GM11168 (cell line): Measurements from ENCODE around the gene CCDC134.

ENCODE experiments used
- in situ Hi-C: fragments of 300-500 bp; cut with MboI; formaldehyde crosslinking; loops from one replicate; pipeline ENCODE4 v1.12.0; 2022; ENCODE audit warnings: low sequenced_read_pairs; ENCODE audit not compliant: unreplicated experiment

Gene CCDC134

DNA sequence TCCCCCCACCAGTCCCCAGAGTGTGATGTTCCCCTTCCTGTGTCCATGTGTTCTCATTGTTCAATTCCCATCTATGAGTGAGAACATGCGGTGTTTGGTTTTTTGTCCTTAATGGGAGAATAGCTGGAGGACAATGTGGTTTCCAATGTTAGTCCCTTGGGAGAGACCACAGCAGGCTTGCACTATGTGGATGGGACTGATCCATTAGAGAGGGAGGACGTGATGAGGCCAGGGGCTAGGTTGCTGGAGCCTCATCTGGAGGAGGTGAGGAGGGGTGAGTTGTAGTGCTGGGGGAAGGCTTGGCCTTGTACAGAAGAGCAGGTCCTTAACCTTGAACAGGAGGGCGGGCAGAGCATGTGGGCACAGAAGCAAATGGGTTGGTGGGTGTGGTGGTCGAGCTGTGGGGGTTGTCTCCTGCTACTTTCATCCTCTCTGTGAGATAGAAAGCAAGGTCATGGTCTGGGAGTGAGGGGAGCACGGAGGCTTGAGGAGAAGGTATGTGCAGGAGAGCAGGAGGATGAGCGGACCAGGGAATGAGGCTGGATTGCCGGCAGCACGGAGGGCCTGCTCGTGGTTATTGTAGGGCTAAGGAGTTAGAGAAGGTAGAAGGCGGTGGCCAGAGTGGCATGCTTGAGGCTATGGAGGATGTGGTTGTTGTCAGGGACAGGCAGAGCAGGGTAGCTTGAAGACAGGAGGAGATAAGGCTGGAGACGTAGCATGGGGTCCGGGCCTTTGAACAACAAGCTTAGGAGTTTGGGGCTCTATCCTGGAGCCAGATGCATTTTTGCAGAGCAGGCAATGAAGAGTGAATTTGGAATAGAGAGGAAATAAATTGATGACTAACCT, 21.2 kb downstream of the CCDC134 start:
- in situ Hi-C loops: no loop called here

DNA sequence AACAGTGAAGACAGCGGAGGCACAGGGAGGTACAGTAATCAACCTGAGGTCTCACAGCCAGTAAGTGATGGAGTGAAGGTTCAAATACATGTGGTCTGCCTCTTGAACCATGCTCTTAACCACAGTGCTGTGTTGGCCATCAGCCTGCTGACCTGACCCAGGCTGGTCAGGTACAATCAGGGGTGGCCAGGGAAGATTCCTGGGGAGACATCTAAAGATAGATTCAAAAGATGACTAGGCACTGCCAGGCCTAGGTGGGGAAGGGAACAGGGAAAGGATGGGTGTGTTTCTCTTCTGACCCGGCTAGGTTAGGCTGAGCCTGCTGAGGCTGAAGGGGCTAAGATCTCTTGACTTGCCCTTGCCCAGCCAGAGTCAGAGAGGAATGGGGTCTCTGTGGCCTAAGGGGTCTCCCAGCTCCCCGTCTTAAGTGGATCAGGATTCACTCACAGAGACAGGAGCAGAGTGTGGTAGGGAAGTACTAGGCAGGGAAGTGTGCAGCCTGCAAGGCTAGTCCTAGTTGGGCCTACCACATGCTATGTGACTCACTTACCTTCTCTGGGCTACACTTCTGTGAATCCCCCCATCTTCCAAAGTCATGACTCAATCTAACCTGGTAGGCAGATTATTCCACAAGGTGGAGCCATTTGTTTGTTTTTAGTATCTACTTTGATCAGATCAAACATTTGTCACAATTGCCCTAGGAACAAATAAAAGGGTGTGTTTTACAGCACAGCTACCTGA, 22.0 kb downstream of the CCDC134 start:
- in situ Hi-C loops: no loop called here

DNA sequence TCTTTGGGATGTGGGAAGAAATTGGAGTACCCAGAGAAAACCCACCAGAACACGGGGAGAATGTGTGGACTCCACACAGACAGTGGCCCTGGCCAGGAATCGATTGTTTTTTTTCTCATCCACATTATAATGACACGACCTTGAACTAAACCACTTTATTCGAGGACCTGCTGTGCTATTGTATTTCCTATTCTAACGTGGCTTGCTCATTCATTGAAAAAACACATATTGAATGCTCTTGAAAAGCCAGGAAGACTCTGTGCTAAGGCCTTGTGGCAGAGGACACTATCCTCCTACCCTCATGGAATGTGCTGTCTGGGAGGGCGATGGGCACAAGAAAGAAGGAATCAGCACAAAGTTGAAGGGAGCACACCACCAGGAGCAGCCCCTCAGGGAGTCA, 23.3 kb downstream of the CCDC134 start:
- in situ Hi-C loops: no loop called here

DNA sequence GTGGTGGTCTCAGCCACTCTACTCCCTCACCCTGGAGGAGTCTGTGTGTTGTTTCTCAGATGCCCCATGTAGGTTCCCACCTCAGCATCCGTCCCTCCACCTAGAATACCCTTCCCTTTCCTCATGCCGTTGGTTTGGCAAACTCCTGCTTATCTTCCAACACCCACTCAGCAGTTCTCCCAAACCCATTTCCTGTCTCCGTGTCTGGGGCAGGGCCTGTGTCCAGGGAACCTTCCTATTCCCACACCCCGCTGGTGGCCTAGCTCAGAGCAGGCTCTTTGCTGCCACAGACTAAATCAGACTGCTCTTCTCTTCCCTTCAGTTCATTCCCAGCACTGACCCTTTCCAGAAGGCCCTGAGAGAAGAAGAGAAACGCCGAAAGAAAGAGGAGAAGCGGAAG, 24.9 kb downstream of the CCDC134 start:
- in situ Hi-C loops: no loop called here

DNA sequence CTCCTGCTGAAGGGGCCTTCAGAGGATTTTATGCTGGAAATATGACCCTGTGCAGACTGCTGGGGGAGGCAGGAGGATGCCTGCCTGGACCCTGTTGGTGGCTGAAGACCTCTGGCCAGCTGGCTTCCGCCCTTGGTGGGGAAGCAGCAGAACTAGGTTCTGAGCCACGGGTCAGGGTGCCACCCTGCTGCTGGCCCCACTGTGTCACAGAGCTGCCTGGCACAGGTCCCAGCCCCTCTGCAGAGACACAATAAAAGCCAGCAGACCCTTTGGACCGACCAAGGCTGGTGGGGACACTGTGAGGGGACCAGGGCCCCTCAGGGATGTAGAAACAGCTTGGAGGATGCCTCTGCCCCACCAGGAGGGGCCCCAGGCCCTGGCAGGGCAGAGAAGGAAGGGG, 25.5 kb downstream of the CCDC134 start:
- in situ Hi-C loops: no loop called here

DNA sequence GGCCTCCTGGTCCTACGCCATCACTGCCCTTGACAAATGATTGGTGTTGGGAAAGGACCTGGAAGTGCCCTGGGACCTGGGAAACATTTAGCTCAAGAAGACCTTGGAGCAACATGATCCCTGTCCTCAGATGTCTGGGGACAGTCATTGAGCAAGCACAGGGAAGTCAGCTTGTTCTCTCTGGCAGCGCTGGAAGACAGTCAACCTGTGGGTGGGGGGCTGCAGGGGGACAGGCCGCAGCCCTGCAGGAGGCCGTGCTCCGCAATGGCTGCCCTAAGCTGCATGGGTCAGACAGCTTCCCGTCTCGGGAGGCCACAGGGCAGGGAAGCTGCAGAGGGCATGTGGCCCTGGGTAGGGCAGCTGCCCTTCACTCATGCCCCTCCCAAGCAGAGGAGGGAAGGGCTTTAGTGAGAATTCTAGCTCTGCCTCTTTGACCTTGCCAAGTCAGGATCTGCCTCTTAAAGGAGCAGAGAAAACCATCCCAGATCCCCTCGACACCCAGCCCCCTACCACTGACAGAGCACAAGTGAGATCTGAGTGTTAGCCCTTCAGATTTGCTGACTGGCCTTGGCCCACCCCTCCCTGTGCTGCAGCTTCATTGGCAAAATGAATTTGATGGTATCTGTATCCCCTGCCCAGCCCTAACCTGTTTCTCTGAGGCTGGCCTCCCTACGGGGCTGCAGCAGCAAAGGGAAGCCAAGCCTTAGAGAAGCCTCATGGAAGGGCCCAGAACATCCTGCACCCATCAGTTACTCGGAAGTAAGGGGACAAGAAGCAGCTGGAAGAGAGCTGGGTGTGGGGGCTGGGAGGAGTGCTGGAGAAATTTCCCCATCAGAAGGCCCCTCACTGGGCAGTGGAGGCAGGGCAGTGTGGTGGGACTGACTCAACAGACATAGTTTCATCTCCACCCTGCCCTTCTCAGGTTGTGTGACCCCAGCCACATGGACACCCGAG, 26.2 kb downstream of the CCDC134 start:
- in situ Hi-C loops: no loop called here

DNA sequence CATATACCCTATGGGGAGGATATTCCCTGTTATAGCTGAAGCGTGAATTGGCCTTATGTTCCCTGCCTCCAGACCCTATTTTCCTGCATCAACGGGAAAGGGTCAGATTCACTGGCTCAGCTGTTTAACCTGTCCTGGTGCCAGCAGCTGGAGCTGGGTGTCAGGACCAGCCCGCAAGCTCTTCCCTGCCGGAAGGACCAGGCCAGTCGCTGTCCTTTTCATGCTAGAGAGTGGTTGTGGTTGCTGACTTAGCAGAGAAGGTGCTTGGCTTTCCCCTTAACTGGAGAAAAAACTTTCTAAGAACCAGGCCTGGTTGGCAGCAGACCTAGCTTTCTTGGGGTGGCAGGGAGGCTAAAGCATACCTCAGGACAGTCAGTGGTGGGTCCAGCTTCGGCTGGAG, 27.2 kb downstream of the CCDC134 start:
- in situ Hi-C loops: no loop called here

DNA sequence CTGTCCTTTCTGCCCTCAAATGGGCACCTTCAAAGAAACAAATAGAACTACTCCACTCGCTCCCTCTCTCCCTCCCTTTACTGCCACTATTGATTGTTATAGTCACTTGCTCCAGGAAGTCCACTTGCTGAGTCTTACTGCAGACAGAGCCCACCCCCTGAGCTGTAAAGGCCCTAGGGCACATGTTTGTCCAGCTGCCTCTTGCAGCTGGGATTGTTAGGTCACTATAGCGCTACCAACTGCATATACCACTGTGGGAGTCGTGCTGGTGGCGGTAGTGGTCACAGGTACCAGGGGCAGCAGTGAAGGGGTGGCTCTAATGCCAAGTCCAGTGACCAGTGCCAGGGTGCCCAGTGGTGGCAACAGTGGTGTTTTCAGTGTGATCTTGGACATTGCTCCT, 28.0 kb downstream of the CCDC134 start:
- in situ Hi-C loops: no loop called here

DNA sequence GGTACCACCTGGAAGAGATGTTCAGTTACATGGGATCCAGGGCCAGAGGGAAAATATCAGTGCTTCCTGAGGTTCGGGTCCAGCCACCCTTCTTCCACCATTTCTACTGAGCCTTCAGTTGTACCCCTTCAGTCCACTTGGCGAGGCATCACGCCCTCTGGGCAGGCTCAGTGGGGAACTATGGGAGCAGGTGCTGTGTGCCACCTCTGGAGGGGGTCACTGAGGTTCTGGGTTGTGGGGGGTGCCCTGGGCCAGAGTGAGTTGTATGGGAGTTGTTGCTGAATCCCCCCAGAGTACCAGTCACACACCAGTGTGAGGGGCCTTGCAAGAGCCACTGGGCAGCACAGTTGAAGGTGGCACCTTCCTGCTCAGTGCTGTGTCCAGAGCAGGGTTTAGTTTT, 29.7 kb downstream of the CCDC134 start:
- in situ Hi-C loops: loop anchor here (10.0 kb wide), 1 partner anchor 115 kb away; the partner anchor contains the start of gene CENPM

DNA sequence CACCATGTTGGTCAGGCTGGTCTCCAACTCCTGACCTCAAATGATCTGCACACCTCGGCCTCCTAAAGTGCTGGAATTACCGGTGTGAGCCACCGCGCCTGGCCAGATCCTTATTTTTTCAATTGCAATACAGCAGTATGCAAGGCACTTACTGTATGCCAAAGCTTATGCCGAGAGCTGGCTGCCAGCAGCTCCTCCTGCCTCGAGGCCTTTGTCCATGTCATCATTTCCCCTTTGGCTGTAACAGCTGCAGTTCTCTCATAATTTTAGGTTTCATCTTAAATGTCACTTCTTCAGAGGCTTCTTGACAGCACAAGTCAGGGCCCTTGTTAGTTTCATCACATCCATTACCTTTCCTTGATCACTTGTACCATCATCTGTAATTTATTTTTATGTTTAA, 30.9 kb downstream of the CCDC134 start:
- in situ Hi-C loops: loop anchor here (10.0 kb wide), 1 partner anchor 113 kb away; the partner anchor contains the start of gene CENPM

DNA sequence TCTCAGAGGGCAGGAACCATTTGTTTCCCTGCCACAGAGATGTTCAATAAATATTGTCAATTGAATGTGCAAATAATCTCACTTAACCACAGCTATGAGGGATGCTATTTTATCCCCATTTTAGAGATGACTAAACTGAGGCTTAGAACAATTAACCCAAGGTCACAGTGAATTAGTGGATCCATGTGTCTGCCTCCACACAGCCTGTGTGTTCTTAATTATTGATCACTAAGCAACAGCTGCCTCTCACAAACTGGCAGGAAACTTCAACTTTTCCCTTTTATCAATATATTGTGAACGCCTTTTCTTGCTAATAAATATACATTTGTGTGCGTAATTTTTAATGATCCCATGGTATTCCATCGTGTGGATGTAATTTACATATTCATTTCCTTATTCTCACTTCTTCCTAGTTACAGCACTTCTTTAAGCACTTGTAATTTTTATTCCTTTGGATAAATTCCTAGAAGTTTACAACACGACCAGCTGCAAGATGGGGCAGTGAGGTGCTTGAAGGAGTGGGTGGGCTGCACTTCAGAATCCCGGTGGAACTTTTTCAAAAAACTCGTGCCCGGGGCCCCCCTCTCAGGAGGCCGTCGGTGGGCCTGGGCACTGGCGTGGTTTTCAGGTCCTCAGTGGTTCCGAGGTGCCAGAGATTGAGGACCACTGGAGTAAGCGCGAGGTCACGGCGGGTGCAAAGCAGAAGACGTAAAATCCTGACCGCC, 31.5 kb downstream of the CCDC134 start:
- in situ Hi-C loops: loop anchor here (10.0 kb wide), 1 partner anchor 113 kb away; the partner anchor contains the start of gene CENPM

DNA sequence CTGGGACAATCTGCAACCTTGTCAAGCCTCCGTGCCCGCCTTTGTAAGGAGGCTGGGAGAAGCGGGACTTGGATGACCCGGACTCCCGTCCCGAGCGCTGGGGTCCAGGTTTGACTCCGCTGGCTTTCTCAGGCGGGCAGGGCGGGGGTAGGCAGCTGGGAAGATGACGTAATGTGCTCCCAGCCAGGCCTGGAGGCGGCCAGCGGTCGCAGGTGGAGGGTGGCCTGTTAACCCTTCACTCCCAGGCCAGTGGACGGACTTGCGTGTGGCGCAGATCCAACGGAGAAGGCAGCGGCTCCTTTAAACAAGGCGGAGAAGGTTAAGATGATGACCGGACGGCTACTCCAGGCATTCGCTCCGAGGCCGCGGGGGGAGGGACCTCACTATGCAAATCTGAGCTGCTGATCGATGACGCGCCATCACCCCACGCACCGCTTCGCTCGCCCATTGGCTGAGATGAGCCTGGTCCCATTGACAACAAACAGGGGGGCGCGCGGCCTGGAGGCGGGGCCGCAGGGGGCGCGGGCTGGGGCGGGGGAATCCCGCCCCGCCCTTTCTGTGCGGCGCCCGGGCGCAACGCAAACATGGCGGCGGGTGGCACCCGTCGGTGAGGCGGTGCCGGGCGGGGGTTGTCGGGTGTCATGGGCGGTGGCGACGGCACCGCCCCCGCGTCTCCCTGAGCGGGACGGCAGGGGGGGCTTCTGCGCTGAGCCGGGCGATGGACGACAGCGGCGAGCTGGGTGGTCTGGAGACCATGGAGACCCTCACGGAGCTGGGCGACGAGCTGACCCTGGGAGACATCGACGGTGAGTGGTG, 32.3 kb downstream of the CCDC134 start, which contains the start of gene SREBF2:
TSS of gene SREBF2 (plus strand) at position 553 of the 816 bp plus-strand sequence. CDS start at position 719, 166 bp downstream.
- in situ Hi-C loops: loop anchor here (10.0 kb wide), 1 partner anchor 112 kb away; the partner anchor contains the start of gene CENPM

DNA sequence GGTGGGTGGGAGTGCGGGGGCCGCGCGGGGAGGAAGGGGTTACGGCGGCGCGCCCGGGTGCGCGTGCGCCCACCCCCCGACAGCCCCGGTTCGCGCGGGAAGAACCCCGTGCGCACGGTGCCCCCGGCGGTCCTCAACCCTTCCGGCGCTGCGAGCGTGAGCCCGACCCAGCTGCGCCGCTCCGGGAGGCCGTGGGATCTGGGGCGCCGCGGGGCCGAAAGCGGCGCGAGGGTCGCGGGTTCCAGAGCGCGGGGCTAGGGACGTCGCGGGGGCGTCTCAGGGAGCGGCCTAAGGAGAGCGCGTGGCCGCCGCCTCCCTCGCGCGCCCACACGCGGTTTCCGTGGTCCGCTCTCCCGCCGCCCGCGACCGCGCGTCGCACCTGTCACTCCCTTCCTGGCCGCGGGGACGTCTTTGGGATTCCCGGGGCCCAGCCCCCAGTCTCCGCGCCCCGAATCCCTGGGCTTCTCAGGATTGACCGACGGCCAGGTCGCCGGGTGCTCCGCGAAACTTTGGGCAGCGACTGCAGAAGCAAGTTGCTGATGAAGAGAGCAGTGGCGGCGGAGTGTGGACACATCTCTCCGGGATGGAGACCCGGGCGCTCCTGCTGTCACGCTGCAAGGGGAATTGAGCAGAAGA, 33.0 kb downstream of the CCDC134 start:
- in situ Hi-C loops: loop anchor here (10.0 kb wide), 1 partner anchor 111 kb away; the partner anchor contains the start of gene CENPM

DNA sequence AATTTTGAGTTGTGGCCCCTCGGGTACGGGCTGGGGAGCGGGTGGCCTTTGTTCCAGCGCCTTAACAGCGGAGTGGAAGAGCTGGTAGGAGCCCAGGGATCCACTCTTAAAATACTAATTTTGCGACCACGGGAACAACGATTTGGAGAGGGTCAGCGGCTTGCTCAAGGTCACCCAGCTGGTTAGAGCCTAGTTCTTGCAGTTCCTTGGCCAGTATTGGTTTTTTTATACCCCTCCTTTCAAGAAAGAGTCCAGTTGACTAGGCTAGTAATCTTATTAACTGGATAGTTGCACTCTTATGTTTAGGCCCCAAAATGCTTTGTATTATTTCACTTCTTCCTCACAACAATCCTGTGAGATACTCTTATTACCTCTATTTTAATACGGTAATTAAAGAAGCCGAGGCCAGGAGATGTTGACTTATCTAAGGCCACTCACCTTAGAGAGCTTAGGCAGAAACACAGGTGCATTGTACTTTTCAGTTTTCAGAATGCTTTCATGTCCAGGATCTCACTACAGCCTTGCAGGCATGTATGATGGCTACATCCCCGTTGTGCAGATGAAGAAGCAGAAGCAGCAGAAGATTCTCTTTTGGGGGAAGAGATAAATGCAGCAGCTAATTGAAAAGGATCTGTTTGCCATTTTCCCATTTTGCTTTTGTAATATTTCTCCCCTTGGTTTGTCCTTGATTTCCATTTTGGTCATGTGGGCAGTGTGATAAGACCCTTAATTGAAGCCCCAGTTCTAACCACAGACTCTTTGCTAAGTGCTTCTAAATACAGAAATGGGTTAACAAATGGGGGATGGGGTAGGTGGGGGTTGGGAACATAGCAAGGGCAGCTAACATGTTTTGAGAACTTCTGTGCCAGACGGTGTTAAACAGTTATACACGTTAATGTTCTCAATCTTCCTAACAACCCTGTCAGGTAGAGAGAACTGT, 33.8 kb downstream of the CCDC134 start:
- in situ Hi-C loops: loop anchor here (10.0 kb wide), 1 partner anchor 111 kb away; the partner anchor contains the start of gene CENPM

DNA sequence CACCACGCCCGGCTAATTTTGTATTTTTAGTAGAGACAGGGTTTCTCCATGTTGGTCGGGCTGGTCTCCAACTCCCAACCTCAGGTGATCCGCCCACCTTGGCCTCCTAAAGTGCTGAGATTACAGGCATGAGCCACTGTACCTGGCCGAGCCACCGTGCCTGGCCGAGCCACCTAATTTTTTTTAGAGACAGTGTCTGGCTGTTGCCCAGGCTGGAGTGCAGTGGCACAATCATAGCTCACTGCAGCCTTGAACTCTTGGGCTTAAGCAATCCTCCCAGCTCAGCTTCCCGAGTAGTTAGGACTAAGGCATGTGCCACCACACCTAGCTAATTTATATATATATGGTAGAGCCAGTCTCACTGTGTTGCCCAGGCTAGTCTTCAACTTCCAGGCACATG, 35.0 kb downstream of the CCDC134 start:
- in situ Hi-C loops: loop anchor here (10.0 kb wide), 1 partner anchor 109 kb away; the partner anchor contains the start of gene CENPM

DNA sequence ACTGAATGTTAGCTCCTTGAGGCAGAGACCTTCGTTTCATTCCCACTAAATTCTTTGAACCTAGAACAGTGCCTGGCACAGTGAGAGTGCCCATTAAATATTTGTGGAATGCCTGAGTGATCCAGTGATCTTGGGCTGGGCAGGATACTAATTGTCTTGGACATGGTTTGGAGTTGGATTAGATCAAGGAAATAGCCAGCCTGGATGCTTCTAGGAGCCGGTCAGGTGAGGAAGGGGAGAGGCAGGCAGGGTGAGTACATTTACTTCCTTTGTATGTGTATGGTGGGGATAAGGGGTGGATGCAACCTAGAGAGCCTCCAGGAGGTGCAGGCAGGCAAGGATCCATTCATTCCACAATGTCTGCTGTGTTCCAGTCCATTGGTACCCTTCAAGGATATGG, 36.1 kb downstream of the CCDC134 start:
- in situ Hi-C loops: loop anchor here (10.0 kb wide), 1 partner anchor 108 kb away; the partner anchor contains the start of gene CENPM
